SJCRH30 (cell line): Measurements from ENCODE around the gene NANOS2. TPM values are rescaled to one million over a fixed set of nuclear protein-coding genes. Genes with fewer than 3 reads are reported as not detected.

Source experiments
- DNase-seq, 2 experiments: peaks; one replicate each; pipeline ENCODE4 v3.0.0-alpha.2; 2015 to 2020
- H3K27ac ChIP-seq: fragments of 250-450 bp; sonication (Bioruptor Pico); 2 replicates; pipeline ENCODE4 v1.5.1; 2020; ENCODE audit warnings: mild to moderate bottlenecking, moderate library complexity
- H3K27me3 ChIP-seq: fragments of 250-450 bp; sonication (Bioruptor Pico); 2 replicates; pipeline ENCODE4 v1.5.1; 2020; ENCODE audit warnings: mild to moderate bottlenecking, moderate library complexity
- H3K36me3 ChIP-seq: fragments of 250-450 bp; sonication (Bioruptor Pico); 2 replicates; pipeline ENCODE4 v1.5.1; 2020; ENCODE audit warnings: mild to moderate bottlenecking, moderate library complexity
- H3K4me1 ChIP-seq: fragments of 250-450 bp; sonication (Bioruptor Pico); 2 replicates; pipeline ENCODE4 v1.5.1; 2020; ENCODE audit warnings: mild to moderate bottlenecking, moderate library complexity
- H3K4me3 ChIP-seq: fragments of 250-450 bp; sonication (Bioruptor Pico); 2 replicates; pipeline ENCODE4 v1.5.1; 2020; ENCODE audit warnings: mild to moderate bottlenecking, moderate library complexity
- H3K9me3 ChIP-seq: fragments of 250-450 bp; sonication (Bioruptor Pico); replicated peaks from 2 replicates; pipeline ENCODE4 v1.5.1; 2020; ENCODE audit warnings: mild to moderate bottlenecking, moderate library complexity
- total RNA-seq: library from RNA; depleted of rRNA; stranded (reverse); fragments of >200 nt; shearing (Covaris generic); gene quantifications from 2 replicates; pipeline ENCODE4 v1.2.3, GENCODE V29; 2014

The NANOS2 gene
- total RNA-seq, 1 experiment from 2014 or later, result not detected

DNA sequence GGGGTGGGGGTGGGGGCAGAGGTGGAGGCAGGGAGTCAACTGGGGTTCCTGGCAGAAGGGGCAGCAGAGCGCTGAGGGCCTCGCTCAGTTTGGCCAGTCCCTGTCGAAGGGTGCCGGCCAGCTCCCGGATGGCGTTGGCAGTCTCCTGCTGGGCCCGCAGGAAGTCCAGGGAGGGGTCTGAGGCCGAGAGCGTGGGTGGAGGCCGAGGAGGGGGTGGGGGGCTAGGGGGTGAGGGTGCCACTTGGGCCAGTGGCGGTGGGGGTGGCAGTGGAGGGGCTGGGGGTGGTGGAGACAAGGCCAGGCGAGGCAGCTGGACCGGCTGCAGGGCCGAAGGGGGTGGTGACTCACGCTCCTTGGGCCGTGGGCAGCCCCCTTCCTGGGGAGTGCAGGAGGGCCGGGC lies 23.7 kb downstream of the NANOS2 start:
- no peak overlapping the region for H3K27ac ChIP-seq

DNA sequence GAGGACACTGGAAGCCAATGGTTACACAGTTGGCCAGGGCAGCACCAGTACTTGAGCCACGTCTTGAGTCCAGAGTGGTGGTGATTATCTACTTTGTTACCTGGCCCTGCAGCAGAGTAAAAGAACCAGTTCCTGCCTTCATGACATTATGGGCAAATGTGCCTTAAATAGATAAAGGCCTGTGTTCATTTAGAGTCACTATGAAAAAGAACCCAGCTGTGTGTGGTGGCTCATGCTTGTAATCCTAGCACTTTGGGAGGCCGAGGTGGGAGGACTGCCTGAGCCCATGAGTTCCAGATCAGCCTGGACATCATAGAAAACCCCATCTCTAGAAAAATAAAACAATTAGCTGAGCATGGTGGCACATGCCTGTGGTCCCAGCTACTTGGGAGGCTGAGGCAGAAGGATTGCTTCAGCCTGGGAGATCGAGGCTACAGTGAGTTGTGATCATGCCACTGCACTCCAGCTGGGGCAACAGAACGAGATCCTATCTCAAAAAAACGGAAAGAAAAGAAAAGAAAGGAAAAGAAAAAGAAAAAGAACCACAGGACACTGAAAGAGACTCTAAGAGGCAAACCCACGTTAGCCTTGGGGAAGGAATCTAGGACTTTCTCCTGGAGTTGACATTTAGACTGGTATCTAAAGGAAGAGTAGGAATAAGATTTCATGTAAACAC lies 25.2 kb downstream of the NANOS2 start:
- H3K27ac ChIP-seq, result no peak overlapping the region
- H3K9me3 ChIP-seq, result no peaks in the 10 kb centered on the region
- H3K4me3 ChIP-seq, result no peak overlapping the region
- DNase-seq, result no peak
- no peaks in the 10 kb centered on the region for H3K36me3 ChIP-seq
- peaks cover 4% of the 10 kb centered on the region; the same call in 1 of the 2 replicates for H3K4me1 ChIP-seq
- no peaks in the 10 kb centered on the region for H3K27me3 ChIP-seq

More for the DNA sequence above, 23.7 kb downstream of the NANOS2 start:
- DNase-seq, result no peak
- no peaks in the 10 kb centered on the region for H3K4me1 ChIP-seq
- H3K9me3 ChIP-seq, result no peaks in the 10 kb centered on the region
- H3K4me3 ChIP-seq, result no peak overlapping the region
- peaks cover 5% of the 10 kb centered on the region; the same call in 1 of the 2 replicates for H3K36me3 ChIP-seq
- no peaks in the 10 kb centered on the region for H3K27me3 ChIP-seq

DNA sequence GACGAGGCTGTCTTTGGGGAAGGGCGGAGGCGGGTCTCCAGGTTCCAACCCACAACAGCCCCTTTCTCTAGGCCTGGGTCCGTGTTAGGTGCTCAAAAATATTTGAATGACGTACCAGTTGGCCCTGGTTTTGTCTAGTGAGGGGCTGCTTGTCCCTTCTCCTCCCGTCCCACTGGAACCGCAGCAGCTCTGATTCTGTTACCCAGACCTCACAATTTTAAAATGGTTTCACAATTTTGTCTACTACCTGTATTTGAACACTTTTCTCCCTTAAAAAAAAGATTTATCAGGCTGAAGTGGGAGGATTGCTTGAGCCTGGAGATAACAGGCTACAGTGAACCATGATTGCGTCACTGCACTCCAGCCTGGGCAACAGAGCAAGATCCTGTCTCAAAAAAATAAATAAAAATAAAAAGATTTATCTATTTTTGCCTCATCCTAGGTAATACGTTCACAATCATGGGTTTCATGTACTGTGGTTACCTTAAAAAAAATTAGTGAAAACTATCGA lies 27.3 kb downstream of the NANOS2 start:
- H3K27ac ChIP-seq, result peak overlapping the region; percentile 69
- H3K27me3 ChIP-seq, result no peaks in the 10 kb centered on the region
- H3K4me3 ChIP-seq, result peak overlapping the region; percentile 80
- H3K9me3 ChIP-seq, result no peaks in the 10 kb centered on the region
- no peak for DNase-seq
- H3K4me1 ChIP-seq, result peaks cover 14% of the 10 kb centered on the region
- H3K36me3 ChIP-seq, result peaks cover 4% of the 10 kb centered on the region; the same call in 1 of the 2 replicates

- peaks cover 20% of the 10 kb centered on the region for H3K4me1 ChIP-seq
- DNase-seq, result peak; percentile 92 to 95
- H3K27ac ChIP-seq, result peak overlapping the region; percentile 69
- H3K36me3 ChIP-seq, result peaks cover 4% of the 10 kb centered on the region; the same call in 1 of the 2 replicates
- H3K27me3 ChIP-seq, result no peaks in the 10 kb centered on the region
- H3K9me3 ChIP-seq, result no peaks in the 10 kb centered on the region
- peak overlapping the region; percentile 80 for H3K4me3 ChIP-seq
These were observed 28.0 kb downstream of the NANOS2 start for GRCh38 chr19:45886427-45887199.

DNA sequence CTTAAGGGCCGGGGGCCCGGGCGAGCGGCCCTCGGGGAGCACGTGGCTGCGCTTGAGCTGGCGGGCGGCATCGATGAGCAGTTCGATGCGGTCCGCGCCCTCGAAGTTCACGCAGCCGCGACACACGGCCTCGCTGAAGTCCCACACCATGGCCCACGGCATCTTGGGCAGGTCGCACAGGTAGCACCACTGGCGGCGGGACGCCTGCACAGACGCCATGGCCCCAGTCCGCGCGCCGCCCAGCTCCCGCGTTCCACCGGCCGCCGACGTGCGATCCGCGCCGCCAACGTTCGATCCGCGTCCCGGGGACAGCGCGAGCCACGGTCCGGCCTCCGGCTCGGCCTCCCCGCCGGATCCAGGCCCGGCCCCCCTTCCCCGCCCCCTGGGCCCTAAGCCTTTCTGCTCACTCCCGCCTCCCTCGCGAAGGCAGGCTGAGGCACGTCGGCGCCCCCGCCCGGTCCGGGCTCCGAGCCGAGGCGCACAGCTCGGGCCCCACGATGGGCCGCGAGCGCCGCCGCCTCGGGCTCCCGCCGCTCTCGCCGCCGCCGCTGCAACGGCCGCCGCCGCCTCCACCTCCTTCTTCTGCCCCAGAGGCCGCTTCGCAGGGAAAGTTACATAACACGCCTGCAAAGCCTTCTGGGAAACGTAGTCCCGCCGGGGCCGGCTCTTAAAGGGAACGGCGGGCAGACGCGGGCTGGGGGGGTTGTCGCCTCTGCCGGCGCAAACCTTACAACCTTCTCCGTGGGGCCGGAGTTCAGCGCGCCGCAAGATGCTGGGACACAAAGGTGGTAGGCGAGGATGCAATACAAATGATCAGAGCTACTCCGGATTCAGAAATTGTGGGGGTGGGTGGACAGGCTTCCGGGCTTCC lies 28.8 kb downstream of the NANOS2 start, which contains the start of gene IRF2BP1:
TSS of gene IRF2BP1 (minus strand) at position 586 of the 871 bp plus-strand sequence. CDS start at position 219, 367 bp downstream.
- no peaks in the 10 kb centered on the region for H3K9me3 ChIP-seq
- no peaks in the 10 kb centered on the region for H3K27me3 ChIP-seq
- H3K36me3 ChIP-seq, result peaks cover 4% of the 10 kb centered on the region; the same call in 1 of the 2 replicates
- H3K27ac ChIP-seq, result peak within 1 kb of the TSS; percentile 69
- H3K4me1 ChIP-seq, result peaks cover 27% of the 10 kb centered on the region
- peak; percentile 92 to 94 for DNase-seq
- peak within 1 kb of the TSS; percentile 80 for H3K4me3 ChIP-seq

DNA sequence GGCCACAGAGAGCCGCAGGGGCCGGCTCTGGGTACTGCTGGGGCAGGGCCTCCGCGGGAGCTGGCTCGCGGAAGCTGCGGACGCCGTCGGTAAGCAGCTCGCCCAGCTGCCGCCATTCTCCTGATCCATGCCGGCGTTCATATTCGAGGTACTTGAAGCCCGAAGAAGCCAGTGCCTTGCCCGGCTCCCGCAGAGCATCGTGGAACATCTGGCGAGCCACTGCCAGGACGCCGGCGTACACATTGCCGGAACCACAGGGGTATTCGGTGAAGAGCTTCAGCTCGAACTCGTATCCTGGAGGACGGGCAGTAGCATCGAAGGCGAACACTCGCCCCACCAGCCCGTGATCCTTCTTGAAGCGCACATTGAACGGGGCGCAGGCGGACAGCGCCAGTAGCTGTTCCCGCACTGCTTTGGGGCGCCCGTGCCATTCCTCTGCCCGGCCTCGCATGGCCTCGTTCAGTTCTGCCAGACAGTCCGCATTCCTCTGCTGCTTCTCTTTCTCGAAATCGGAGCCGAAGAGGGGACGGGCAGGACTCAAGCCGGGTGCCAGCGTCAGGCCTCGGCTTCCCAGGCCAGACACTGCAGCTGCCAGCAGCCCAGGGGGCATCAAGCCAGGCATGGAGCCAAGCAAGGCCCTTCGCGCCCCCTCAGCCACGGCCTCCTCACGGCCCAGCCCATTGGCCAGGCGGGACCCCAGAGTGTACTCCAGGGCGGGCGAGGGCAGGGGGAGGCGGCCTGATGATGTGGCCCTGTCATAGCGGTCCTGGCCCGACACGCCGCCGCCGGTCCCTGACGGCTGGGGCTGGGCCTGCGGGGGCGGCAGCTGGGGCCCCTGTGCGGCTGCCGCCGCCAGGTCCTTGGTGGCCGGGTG lies 29.7 kb downstream of the NANOS2 start:
- peaks cover 27% of the 10 kb centered on the region for H3K4me1 ChIP-seq
- no peaks in the 10 kb centered on the region for H3K9me3 ChIP-seq
- DNase-seq, result peak; percentile 33 to 48
- peaks cover 4% of the 10 kb centered on the region; the same call in 1 of the 2 replicates for H3K36me3 ChIP-seq
- H3K27ac ChIP-seq, result peak overlapping the region; percentile 69; the same call in 1 of the 2 replicates
- H3K4me3 ChIP-seq, result peak overlapping the region; percentile 80
- H3K27me3 ChIP-seq, result no peaks in the 10 kb centered on the region

DNA sequence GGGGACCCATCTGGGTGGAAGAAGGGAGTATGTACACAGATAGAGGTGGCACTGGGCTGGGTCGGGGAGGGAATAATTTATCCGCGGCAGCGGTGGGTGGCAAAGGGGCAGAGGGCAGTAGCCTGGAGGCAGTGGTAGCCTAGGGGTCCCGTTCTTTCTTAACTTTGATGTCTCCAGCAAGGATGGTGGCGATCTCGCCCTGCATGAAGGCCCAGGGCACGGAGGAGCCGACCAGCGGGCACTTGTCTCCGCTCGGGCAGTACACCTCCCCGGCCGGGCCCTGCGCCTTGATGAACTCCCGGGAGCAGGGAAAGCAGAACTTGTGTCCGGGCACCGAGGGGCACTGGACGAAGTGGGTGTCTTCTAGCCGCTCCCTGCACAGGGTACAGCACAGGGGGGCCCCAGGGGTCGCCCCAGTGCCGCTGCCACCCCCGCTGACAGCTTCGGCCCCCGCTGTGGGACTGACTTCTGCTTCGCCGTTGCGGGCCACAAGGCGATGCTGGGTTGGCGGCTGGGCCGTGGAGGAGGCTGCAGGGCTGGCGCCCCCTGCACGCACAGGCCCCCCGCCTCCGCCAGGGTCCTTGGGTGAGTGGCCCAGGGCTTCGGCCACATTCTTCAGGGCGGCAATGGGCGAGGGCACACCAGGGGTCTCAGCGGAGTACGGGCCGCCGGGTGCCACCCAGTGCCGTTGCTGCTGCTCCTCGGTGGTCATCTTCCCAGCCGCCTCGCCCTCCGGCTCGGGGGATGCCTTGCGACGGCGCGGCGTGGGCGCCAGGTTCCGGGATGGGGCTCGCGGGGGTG lies 30.5 kb downstream of the NANOS2 start:
- Histone ChIP-seq H3K4me3 (no peak overlapping the region), H3K4me1 (peaks cover 27% of the 10 kb centered on the region), H3K27me3 (no peaks in the 10 kb centered on the region), H3K27ac (no peak overlapping the region), H3K36me3 (peaks cover 4% of the 10 kb centered on the region; the same call in 1 of the 2 replicates), H3K9me3 (no peaks in the 10 kb centered on the region)
- DNase-seq, result no peak

GRCh38 chr19:45883586-45883880 lies 31.0 kb downstream of the NANOS2 start:
- peaks cover 27% of the 10 kb centered on the region for H3K4me1 ChIP-seq
- no peaks in the 10 kb centered on the region for H3K9me3 ChIP-seq
- no peak overlapping the region for H3K4me3 ChIP-seq

DNA sequence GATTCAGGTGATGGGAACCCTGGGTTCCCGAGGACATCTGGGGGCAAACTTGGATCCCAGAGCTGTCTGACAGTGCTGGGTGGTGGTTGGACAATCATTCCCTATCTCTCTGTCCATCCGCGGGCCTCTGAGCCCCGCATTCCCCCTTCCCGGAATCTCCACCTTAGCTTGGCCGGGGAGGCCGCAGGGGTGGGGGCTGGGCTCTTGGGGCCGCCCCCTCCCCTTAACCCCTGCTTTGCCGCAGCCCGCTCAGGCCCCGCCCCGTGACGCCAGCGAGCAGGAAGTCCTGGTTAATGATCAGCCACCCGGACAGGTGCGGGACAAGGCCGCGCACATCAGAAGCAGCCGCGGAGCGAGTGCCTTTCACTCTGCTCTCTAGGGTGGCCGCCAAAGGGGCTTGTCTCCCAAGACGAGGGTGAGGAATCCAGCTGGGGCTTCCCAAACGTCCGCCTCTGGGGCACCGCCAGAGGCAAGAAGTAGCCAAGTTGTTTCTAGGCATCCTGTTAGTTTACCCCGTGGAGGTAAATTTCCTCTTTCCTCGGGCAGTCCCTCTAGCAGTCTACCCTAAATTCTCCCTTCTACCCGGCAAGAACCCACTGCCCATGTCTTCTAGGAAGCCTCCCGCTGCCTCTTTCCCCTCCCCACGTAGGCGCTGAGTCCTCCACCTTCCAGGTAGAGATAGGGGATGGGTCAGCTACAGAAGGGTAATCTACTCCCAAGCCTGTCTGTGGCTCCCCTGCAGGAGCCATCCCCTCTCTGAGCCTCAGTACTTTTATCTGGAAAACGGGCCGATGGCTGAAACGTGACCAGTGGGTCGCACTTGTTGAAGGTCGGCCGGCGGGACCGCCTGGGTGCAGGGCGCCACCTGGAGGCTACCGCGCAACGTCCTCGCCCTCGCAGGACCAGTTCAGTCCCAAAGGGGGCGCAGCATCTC lies 31.7 kb downstream of the NANOS2 start:
- Histone ChIP-seq H3K36me3 (peaks cover 4% of the 10 kb centered on the region; the same call in 1 of the 2 replicates), H3K9me3 (no peaks in the 10 kb centered on the region), H3K4me3 (0 out of 2 replicates have a peak overlapping the region, but pooled peaks have one; percentile 7), H3K4me1 (peaks cover 27% of the 10 kb centered on the region), H3K27me3 (no peaks in the 10 kb centered on the region), H3K27ac (peak overlapping the region; percentile 41)
- peak; percentile 70 to 71 for DNase-seq

More at GRCh38 chr19:45883586-45883880, 31.0 kb downstream of the NANOS2 start:
- no peak for DNase-seq
- peaks cover 4% of the 10 kb centered on the region; the same call in 1 of the 2 replicates for H3K36me3 ChIP-seq
- no peaks in the 10 kb centered on the region for H3K27me3 ChIP-seq
- no peak overlapping the region for H3K27ac ChIP-seq

GRCh38 chr19:45881909-45882528 lies 32.6 kb downstream of the NANOS2 start:
- Histone ChIP-seq H3K9me3 (no peaks in the 10 kb centered on the region), H3K4me1 (peaks cover 30% of the 10 kb centered on the region)

DNA sequence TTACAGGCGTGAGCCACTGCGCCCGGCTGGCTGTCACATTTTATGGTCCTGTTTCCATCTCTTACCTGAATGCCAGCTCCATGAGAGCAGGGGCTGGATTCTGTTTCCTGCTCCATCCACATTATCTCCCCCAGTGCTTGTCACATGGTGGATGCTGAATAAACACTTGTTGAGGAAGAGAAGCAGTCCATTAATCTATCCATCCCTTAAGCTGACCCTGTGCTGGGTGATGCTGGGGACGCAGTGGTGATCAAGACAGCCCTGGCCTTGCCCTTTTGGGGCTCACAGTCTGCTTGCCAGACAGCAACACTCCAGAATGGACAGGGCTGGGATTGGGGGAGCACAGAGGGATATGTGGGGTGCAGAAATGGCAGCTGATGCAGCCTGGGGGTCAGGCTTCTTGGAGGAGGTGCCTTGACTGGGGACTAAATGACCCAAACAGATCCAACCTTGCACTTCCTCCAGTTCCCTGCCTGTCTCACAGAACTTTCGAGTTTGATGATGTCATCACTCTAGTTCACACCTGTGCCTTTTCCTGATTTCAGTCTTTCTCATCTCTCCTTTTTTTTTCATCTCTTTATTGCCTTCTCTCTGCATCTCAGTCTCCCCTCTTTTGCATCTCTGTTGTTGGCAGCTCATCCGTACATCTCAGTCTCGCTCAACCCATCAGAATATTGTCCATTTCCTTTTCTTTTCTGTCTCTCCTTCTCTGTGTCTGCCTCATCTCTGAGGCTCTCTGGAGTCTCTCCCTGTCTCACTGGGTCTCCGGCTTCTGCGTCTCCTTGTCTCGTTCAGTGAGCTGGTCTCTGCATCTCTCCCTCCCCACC lies 33.3 kb downstream of the NANOS2 start:
- DNase-seq, result no peak
- H3K9me3 ChIP-seq, result no peaks in the 10 kb centered on the region
- no peaks in the 10 kb centered on the region for H3K27me3 ChIP-seq
- H3K4me1 ChIP-seq, result peaks cover 31% of the 10 kb centered on the region
- no peak overlapping the region for H3K4me3 ChIP-seq
- peak overlapping the region; percentile 41 for H3K27ac ChIP-seq
- H3K36me3 ChIP-seq, result peaks cover 4% of the 10 kb centered on the region; the same call in 1 of the 2 replicates

More at GRCh38 chr19:45881909-45882528, 32.6 kb downstream of the NANOS2 start:
- DNase-seq, result peak; percentile 56 to 62
- H3K27ac ChIP-seq, result peak overlapping the region; percentile 41
- peaks cover 4% of the 10 kb centered on the region; the same call in 1 of the 2 replicates for H3K36me3 ChIP-seq
- no peaks in the 10 kb centered on the region for H3K27me3 ChIP-seq
- H3K4me3 ChIP-seq, result no peak overlapping the region
